Upper lobe of left lung (tissue), 6 donors: ENCODE data around the gene SYNPO. TPM values are rescaled to one million over a fixed set of nuclear protein-coding genes. Genes with fewer than 3 reads are reported as not detected.

ENCODE experiments used
- ATAC-seq, 2 donors: fragments of 200-7000 bp; cut with Tn5 transposase; one replicate each; pipeline ENCODE4 v1.9.1; 2022; ENCODE audit warnings: mild to moderate bottlenecking in 2 of 2, moderate library complexity in 2 of 2; ENCODE audit not compliant: low FRiP score in 2 of 2
- DNase-seq, 2 donors: peaks; one replicate each; pipeline ENCODE4 v3.0.0-alpha.2; 2019 to 2020
- H3K27ac ChIP-seq, 4 donors: fragments of 200-600 bp; sonication (generic); one replicate each; pipeline ENCODE4 v1.5.1; 2016 to 2019
- H3K27me3 ChIP-seq, 4 donors: fragments of 200-600 bp; sonication (generic); one replicate each; pipeline ENCODE4 v1.5.1; 2017 to 2019
- H3K36me3 ChIP-seq, 4 donors: fragments of 200-600 bp; sonication (generic); one replicate each; pipeline ENCODE4 v1.5.1; 2016 to 2019
- H3K4me1 ChIP-seq, 4 donors: fragments of 200-600 bp; sonication (generic); one replicate each; pipeline ENCODE4 v1.5.1; 2018 to 2019
- H3K4me3 ChIP-seq, 4 donors: fragments of 200-600 bp; sonication (generic); one replicate each; pipeline ENCODE4 v1.5.1; 2017 to 2019; ENCODE audit warnings: mild to moderate bottlenecking in 2 of 4, moderate library complexity in 1 of 4
- H3K9me3 ChIP-seq, 4 donors: fragments of 200-600 bp; sonication (generic); one replicate each; pipeline ENCODE4 v1.5.1; 2018 to 2019
- CTCF ChIP-seq, 6 experiments: fragments of 450-650 bp in 4 of 6; fragments of 200-600 bp in 2 of 6; sonication (generic) in 2 of 6; IDR thresholded peaks; one replicate each; pipeline ENCODE4 v1.5.1; 2016 to 2019; ENCODE audit warnings: antibody characterized with exemption in 6 of 6
- EP300 ChIP-seq, 4 donors: sonication (generic); formaldehyde crosslinking; IDR thresholded peaks; one replicate each; pipeline ENCODE4 v1.5.1; 2017; ENCODE audit warnings: antibody characterized with exemption in 4 of 4, control low read depth in 2 of 4
- POLR2A ChIP-seq, 4 donors: fragments of 450-650 bp; IDR thresholded peaks; one replicate each; pipeline ENCODE4 v1.5.1; 2016 to 2017; ENCODE audit warnings: antibody characterized with exemption in 4 of 4, mild to moderate bottlenecking in 2 of 4
- POLR2AphosphoS5 ChIP-seq, 2 donors: sonication (generic); formaldehyde crosslinking; IDR thresholded peaks; one replicate each; pipeline ENCODE4 v1.5.1; 2017; ENCODE audit warnings: antibody characterized with exemption in 2 of 2
- WGBS, 2 donors: methylation state at CpG; one replicate each; pipeline ENCODE4 v1.1.5; 2017 to 2018; 5-methylcytosine and 5-hydroxymethylcytosine counted together
- total RNA-seq, 6 donors: library from RNA; depleted of rRNA in 4 of 6; stranded (reverse); fragments of >200 nt in 4 of 6; gene quantifications; one replicate each; pipeline versions ENCODE4 v1.1.0 to v1.2.1, GENCODE V29; 2016 to 2021
- donor health status: DM: no; HTN: no; CAD: no; lungs with moderate emphysema.
- donor health status: DM: no; HTN: yes; CAD: no; lungs with severe emphysema.

The SYNPO gene
- total RNA-seq, 6 donors from 2014 or later = 41.9 to 150 (median 84.3) TPM

GRCh38 chr5:150644058-150644457 lies 3.6 kb downstream of the SYNPO start:
- Histone ChIP-seq H3K4me3 (no peak overlapping the region), H3K27ac (peak overlapping the region; percentile 40 to 91 (median 83)), H3K9me3 (no peaks in the 10 kb centered on the region), H3K4me1 (peaks cover 62 to 69% (median 67%) of the 10 kb centered on the region in 4 donors), H3K36me3 (peaks cover 0 to 13% (median 13%) of the 10 kb centered on the region in 4 donors), H3K27me3 (no peaks in the 10 kb centered on the region)
- TF ChIP-seq EP300 (IDR thresholded peaks at IDR 0.05) (no peak), POLR2A (IDR thresholded peaks at IDR 0.05) (no peak), POLR2AphosphoS5 (IDR thresholded peaks at IDR 0.05) (no peak), CTCF (IDR thresholded peaks at IDR 0.05) (no peak)
- WGBS, 2 donors = 89 to 91% methylated on average over 5 of the region's 5 CpGs
- no peak for ATAC-seq
- DNase-seq = no peak

- no peaks in the 10 kb centered on the region for H3K9me3 ChIP-seq
- DNase-seq (no peak), ATAC-seq (no peak)
- TF ChIP-seq CTCF (IDR thresholded peaks at IDR 0.05) (no peak), POLR2A (IDR thresholded peaks at IDR 0.05) (no peak), EP300 (IDR thresholded peaks at IDR 0.05) (no peak), POLR2AphosphoS5 (IDR thresholded peaks at IDR 0.05) (no peak)
- H3K36me3 ChIP-seq = peaks cover 0 to 18% (median 16%) of the 10 kb centered on the region in 4 donors
- no peak overlapping the region for H3K4me3 ChIP-seq
- WGBS, 2 donors = 56 to 65% methylated on average over 2 of the region's 2 CpGs
- no peaks in the 10 kb centered on the region for H3K27me3 ChIP-seq
- H3K27ac ChIP-seq = peak overlapping the region; percentile 40 to 91 (median 83)
- peaks cover 58 to 65% (median 62%) of the 10 kb centered on the region in 4 donors for H3K4me1 ChIP-seq
Measured at GRCh38 chr5:150644514-150644913, 4.1 kb downstream of the SYNPO start.

GRCh38 chr5:150645070-150645700 lies 4.7 kb downstream of the SYNPO start:
- peaks cover 0 to 24% (median 21%) of the 10 kb centered on the region in 4 donors for H3K36me3 ChIP-seq
- TF ChIP-seq POLR2A (IDR thresholded peaks at IDR 0.05) = no peak
- TF ChIP-seq CTCF (IDR thresholded peaks at IDR 0.05) = no peak
- no peak for TF ChIP-seq EP300 (IDR thresholded peaks at IDR 0.05)
- TF ChIP-seq POLR2AphosphoS5 (IDR thresholded peaks at IDR 0.05) = no peak
- DNase-seq (no peak), ATAC-seq (no peak)
- H3K9me3 ChIP-seq = no peaks in the 10 kb centered on the region
- H3K27me3 ChIP-seq = no peaks in the 10 kb centered on the region
- peaks cover 51 to 62% (median 56%) of the 10 kb centered on the region in 4 donors for H3K4me1 ChIP-seq
- no peak overlapping the region for H3K4me3 ChIP-seq
- peak overlapping the region; percentile 40 to 91 (median 83) for H3K27ac ChIP-seq
- 70 to 79% methylated on average over 4 of the region's 4 CpGs for WGBS, 2 donors

- Histone ChIP-seq H3K4me3 (no peak overlapping the region), H3K27me3 (no peaks in the 10 kb centered on the region), H3K27ac (peak overlapping the region; percentile 46 to 67 (median 58)), H3K9me3 (no peaks in the 10 kb centered on the region), H3K36me3 (peaks cover 0 to 45% (median 33%) of the 10 kb centered on the region in 4 donors), H3K4me1 (peaks cover 27 to 41% (median 32%) of the 10 kb centered on the region in 4 donors)
- peak in 1 of 2 donors; percentile 66 for DNase-seq
- peak; percentile 37 to 59 for ATAC-seq
- TF ChIP-seq POLR2AphosphoS5 (IDR thresholded peaks at IDR 0.05) (no peak), POLR2A (IDR thresholded peaks at IDR 0.05) (no peak), EP300 (IDR thresholded peaks at IDR 0.05) (no peak), CTCF (IDR thresholded peaks at IDR 0.05) (no peak)
- 70 to 73% methylated on average over 18 to 21 of the region's 25 CpGs for WGBS, 2 donors
Measured at GRCh38 chr5:150647275-150648251, 7.1 kb downstream of the SYNPO start.
